ENCODE results near the gene CCDC51.
A peak's percentile ranks its signal among the peaks of the same experiment; 100 is the strongest.

The CCDC51 gene

GRCh38 chr3:48429960-48430707 is 9.8 kb downstream of the CCDC51 start, which contains the start of gene PLXNB1:
Gene PLXNB1, minus strand, starts transcription at chr3:48430086. Its CDS starts 5,475 bp downstream, at chr3:48424611.
- Histone ChIP-seq H2AFZ (peak within 1 kb of the TSS; percentile 94), H3K79me2 (peaks cover 3% of the 10 kb centered on the region), H3K9me3 (ENCODE audit: control insufficient read depth, low read length) (no peaks in the 10 kb centered on the region), H3K27me3 (ENCODE audit: control insufficient read depth, insufficient read depth, low read length) (no peaks in the 10 kb centered on the region), H3K9ac (peak within 1 kb of the TSS; percentile 51), H3K4me2 (ENCODE audit: low read length) (peak within 1 kb of the TSS; percentile 79), H3K4me1 (peaks cover 40% of the 10 kb centered on the region), H3K36me3 (ENCODE audit: control insufficient read depth, insufficient read depth, low read length) (no peaks in the 10 kb centered on the region), H3K4me3 (ENCODE audit: low read depth, low read length) (peak within 1 kb of the TSS; percentile 65), H3K27ac (peak within 1 kb of the TSS; percentile 37)
- TF ChIP-seq, protein P1, sequence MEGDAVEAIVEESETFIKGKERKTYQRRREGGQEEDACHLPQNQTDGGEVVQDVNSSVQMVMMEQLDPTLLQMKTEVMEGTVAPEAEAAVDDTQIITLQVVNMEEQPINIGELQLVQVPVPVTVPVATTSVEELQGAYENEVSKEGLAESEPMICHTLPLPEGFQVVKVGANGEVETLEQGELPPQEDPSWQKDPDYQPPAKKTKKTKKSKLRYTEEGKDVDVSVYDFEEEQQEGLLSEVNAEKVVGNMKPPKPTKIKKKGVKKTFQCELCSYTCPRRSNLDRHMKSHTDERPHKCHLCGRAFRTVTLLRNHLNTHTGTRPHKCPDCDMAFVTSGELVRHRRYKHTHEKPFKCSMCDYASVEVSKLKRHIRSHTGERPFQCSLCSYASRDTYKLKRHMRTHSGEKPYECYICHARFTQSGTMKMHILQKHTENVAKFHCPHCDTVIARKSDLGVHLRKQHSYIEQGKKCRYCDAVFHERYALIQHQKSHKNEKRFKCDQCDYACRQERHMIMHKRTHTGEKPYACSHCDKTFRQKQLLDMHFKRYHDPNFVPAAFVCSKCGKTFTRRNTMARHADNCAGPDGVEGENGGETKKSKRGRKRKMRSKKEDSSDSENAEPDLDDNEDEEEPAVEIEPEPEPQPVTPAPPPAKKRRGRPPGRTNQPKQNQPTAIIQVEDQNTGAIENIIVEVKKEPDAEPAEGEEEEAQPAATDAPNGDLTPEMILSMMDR (IDR thresholded peaks at IDR 0.05): no peak

GRCh38 chr3:48429317-48429959 is 10.5 kb downstream of the CCDC51 start:
- H3K9ac ChIP-seq: peak overlapping the region; percentile 51
- peak overlapping the region; percentile 94 for H2AFZ ChIP-seq
- H3K27ac ChIP-seq: peak overlapping the region; percentile 37
- H3K9me3 ChIP-seq (ENCODE audit: control insufficient read depth, low read length): no peaks in the 10 kb centered on the region
- TF ChIP-seq, protein P1 (IDR thresholded peaks at IDR 0.05): no peak
- peaks cover 40% of the 10 kb centered on the region for H3K4me1 ChIP-seq
- H3K27me3 ChIP-seq (ENCODE audit: control insufficient read depth, insufficient read depth, low read length): no peaks in the 10 kb centered on the region
- H3K79me2 ChIP-seq: peaks cover 2% of the 10 kb centered on the region
- peak overlapping the region; percentile 79 for H3K4me2 ChIP-seq (ENCODE audit: low read length)
- H3K4me3 ChIP-seq (ENCODE audit: low read depth, low read length): peak overlapping the region; percentile 65
- no peaks in the 10 kb centered on the region for H3K36me3 ChIP-seq (ENCODE audit: control insufficient read depth, insufficient read depth, low read length)

GRCh38 chr3:48428572-48429316 is 11.2 kb downstream of the CCDC51 start:
- Histone ChIP-seq H3K4me2 (ENCODE audit: low read length) (peak overlapping the region; percentile 79), H3K79me2 (no peaks in the 10 kb centered on the region), H2AFZ (peak overlapping the region; percentile 75), H3K9ac (no peak overlapping the region), H3K27me3 (ENCODE audit: control insufficient read depth, insufficient read depth, low read length) (no peaks in the 10 kb centered on the region), H3K27ac (no peak overlapping the region), H3K4me3 (ENCODE audit: low read depth, low read length) (peak overlapping the region; percentile 65), H3K9me3 (ENCODE audit: control insufficient read depth, low read length) (no peaks in the 10 kb centered on the region), H3K36me3 (ENCODE audit: control insufficient read depth, insufficient read depth, low read length) (no peaks in the 10 kb centered on the region), H3K4me1 (peaks cover 40% of the 10 kb centered on the region)
- TF ChIP-seq, protein P1 (IDR thresholded peaks at IDR 0.05): no peak

- no peaks in the 10 kb centered on the region for H3K79me2 ChIP-seq
- TF ChIP-seq, protein P1 (IDR thresholded peaks at IDR 0.05): no peak
Observed at GRCh38 chr3:48428088-48428571, 11.8 kb downstream of the CCDC51 start.

More at GRCh38 chr3:48428088-48428571, 11.8 kb downstream of the CCDC51 start:
- H3K27me3 ChIP-seq (ENCODE audit: control insufficient read depth, insufficient read depth, low read length): no peaks in the 10 kb centered on the region
- H3K27ac ChIP-seq: no peak overlapping the region
- peak overlapping the region; percentile 75 for H2AFZ ChIP-seq
- no peak overlapping the region for H3K9ac ChIP-seq
- H3K4me2 ChIP-seq (ENCODE audit: low read length): peak overlapping the region; percentile 79
- peaks cover 40% of the 10 kb centered on the region for H3K4me1 ChIP-seq
- no peak overlapping the region for H3K4me3 ChIP-seq (ENCODE audit: low read depth, low read length)
- no peaks in the 10 kb centered on the region for H3K36me3 ChIP-seq (ENCODE audit: control insufficient read depth, insufficient read depth, low read length)
- no peaks in the 10 kb centered on the region for H3K9me3 ChIP-seq (ENCODE audit: control insufficient read depth, low read length)

Data from parathyroid adenoma (tissue), 2 donors.